Parathyroid adenoma (tissue), 2 donors: ENCODE results near the gene PIAS1.

Experiments used
- H2AFZ ChIP-seq: fragments of 300-600 bp; sonication (generic); one replicate; pipeline ENCODE4 v1.7.0; 2017; ENCODE audit warnings: antibody characterized with exemption, mild to moderate bottlenecking
- H3K27ac ChIP-seq: fragments of 300-600 bp; sonication (generic); one replicate; pipeline ENCODE4 v1.7.0; 2017
- H3K27me3 ChIP-seq: fragments of 300-600 bp; sonication (generic); one replicate; pipeline ENCODE4 v1.7.0; 2017; ENCODE audit warnings: low read length; ENCODE audit not compliant: control insufficient read depth, insufficient read depth
- H3K36me3 ChIP-seq: fragments of 300-600 bp; sonication (generic); one replicate; pipeline ENCODE4 v1.7.0; 2017; ENCODE audit warnings: low read length; ENCODE audit not compliant: control insufficient read depth, insufficient read depth
- H3K4me1 ChIP-seq: fragments of 300-600 bp; sonication (generic); one replicate; pipeline ENCODE4 v1.7.0; 2017; ENCODE audit warnings: control low read depth
- H3K4me2 ChIP-seq: fragments of 300-600 bp; sonication (generic); one replicate; pipeline ENCODE4 v1.7.0; 2017; ENCODE audit warnings: low read length
- H3K4me3 ChIP-seq: fragments of 300-600 bp; sonication (generic); one replicate; pipeline ENCODE4 v1.7.0; 2017; ENCODE audit warnings: low read depth, low read length
- H3K79me2 ChIP-seq: fragments of 300-600 bp; sonication (generic); one replicate; pipeline ENCODE4 v1.7.0; 2017; ENCODE audit warnings: control low read depth
- H3K9ac ChIP-seq: fragments of 300-600 bp; sonication (generic); one replicate; pipeline ENCODE4 v1.7.0; 2017; ENCODE audit warnings: mild to moderate bottlenecking
- H3K9me3 ChIP-seq: fragments of 300-600 bp; sonication (generic); one replicate; pipeline ENCODE4 v1.7.0; 2017; ENCODE audit warnings: low read length; ENCODE audit not compliant: control insufficient read depth
- CTCF ChIP-seq: fragments of 300-600 bp; sonication (generic); IDR thresholded peaks from one replicate; pipeline ENCODE4 v1.7.0; 2017; ENCODE audit warnings: antibody characterized with exemption, mild to moderate bottlenecking
- donor health status: primary hyperparathyroidism.

PIAS1 gene

GRCh38 chr15:68148039-68148438 lies 93.9 kb downstream of the PIAS1 start:
- H3K36me3 ChIP-seq: no peaks in the 10 kb centered on the region
- H3K4me2 ChIP-seq: no peak overlapping the region
- H3K79me2 ChIP-seq: no peaks in the 10 kb centered on the region
- no peak for TF ChIP-seq CTCF
- no peak overlapping the region for H3K9ac ChIP-seq
- H3K27ac ChIP-seq: no peak overlapping the region
- no peak overlapping the region for H2AFZ ChIP-seq
- no peaks in the 10 kb centered on the region for H3K9me3 ChIP-seq
- H3K27me3 ChIP-seq: no peaks in the 10 kb centered on the region
- no peak overlapping the region for H3K4me3 ChIP-seq
- no peaks in the 10 kb centered on the region for H3K4me1 ChIP-seq

GRCh38 chr15:68149059-68149458 lies 94.9 kb downstream of the PIAS1 start:
- Histone ChIP-seq H3K9ac (no peak overlapping the region), H3K27me3 (no peaks in the 10 kb centered on the region), H3K79me2 (no peaks in the 10 kb centered on the region), H2AFZ (no peak overlapping the region), H3K36me3 (no peaks in the 10 kb centered on the region), H3K27ac (no peak overlapping the region), H3K4me3 (no peak overlapping the region), H3K4me1 (no peaks in the 10 kb centered on the region), H3K9me3 (no peaks in the 10 kb centered on the region), H3K4me2 (no peak overlapping the region)
- TF ChIP-seq CTCF: no peak

- no peaks in the 10 kb centered on the region for H3K36me3 ChIP-seq
- H3K9me3 ChIP-seq: no peaks in the 10 kb centered on the region
- no peak overlapping the region for H3K4me2 ChIP-seq
Observed at GRCh38 chr15:68150187-68150586, 96.1 kb downstream of the PIAS1 start.

GRCh38 chr15:68151277-68151676 lies 97.2 kb downstream of the PIAS1 start:
- H3K9ac ChIP-seq: no peak overlapping the region
- H3K4me2 ChIP-seq: no peak overlapping the region
- no peak overlapping the region for H3K4me3 ChIP-seq
- no peaks in the 10 kb centered on the region for H3K9me3 ChIP-seq
- H3K4me1 ChIP-seq: no peaks in the 10 kb centered on the region
- H2AFZ ChIP-seq: no peak overlapping the region
- no peaks in the 10 kb centered on the region for H3K36me3 ChIP-seq
- H3K27ac ChIP-seq: no peak overlapping the region
- no peaks in the 10 kb centered on the region for H3K27me3 ChIP-seq
- TF ChIP-seq CTCF: no peak
- H3K79me2 ChIP-seq: peaks cover 4% of the 10 kb centered on the region

More at GRCh38 chr15:68150187-68150586, 96.1 kb downstream of the PIAS1 start:
- H3K27ac ChIP-seq: no peak overlapping the region
- no peaks in the 10 kb centered on the region for H3K79me2 ChIP-seq
- H2AFZ ChIP-seq: no peak overlapping the region
- no peaks in the 10 kb centered on the region for H3K27me3 ChIP-seq
- H3K4me1 ChIP-seq: no peaks in the 10 kb centered on the region
- TF ChIP-seq CTCF: no peak
- no peak overlapping the region for H3K4me3 ChIP-seq
- no peak overlapping the region for H3K9ac ChIP-seq

- no peak overlapping the region for H2AFZ ChIP-seq
- no peak for TF ChIP-seq CTCF
- peaks cover 4% of the 10 kb centered on the region for H3K79me2 ChIP-seq
- H3K27me3 ChIP-seq: no peaks in the 10 kb centered on the region
- H3K9ac ChIP-seq: no peak overlapping the region
- no peak overlapping the region for H3K4me3 ChIP-seq
- H3K9me3 ChIP-seq: no peaks in the 10 kb centered on the region
- no peaks in the 10 kb centered on the region for H3K36me3 ChIP-seq
- H3K27ac ChIP-seq: no peak overlapping the region
- H3K4me1 ChIP-seq: no peaks in the 10 kb centered on the region
- H3K4me2 ChIP-seq: no peak overlapping the region
Observed at GRCh38 chr15:68152342-68152741, 98.2 kb downstream of the PIAS1 start.
